H4 (cell line): ENCODE measurements around the gene PNISR. TPM values are rescaled to one million over a fixed set of nuclear protein-coding genes. Genes with fewer than 3 reads are reported as not detected.
"Not testable (repeated sequence)": the region's sequence is repeated elsewhere in the genome, so short reads cannot be mapped to it uniquely, and the experiment has no call there.

Experiments used
- DNase-seq: peaks from one replicate; pipeline ENCODE4 v3.0.0-alpha.2; 2015; ENCODE audit warnings: low spot score
- total RNA-seq: library from RNA; depleted of rRNA; stranded (reverse); fragments of >200 nt; shearing (Covaris generic); gene quantifications from 2 replicates; pipeline ENCODE4 v1.2.3, GENCODE V29; 2014; rRNA removed

Gene PNISR
- 22.4 and 22.9 TPM in 2 replicates for total RNA-seq

GRCh38 chr6:99424761-99425646 lies at the start of gene PNISR:
Gene PNISR (minus strand): TSS chr6:99425308. CDS start chr6:99414659, 10,649 bp downstream.
- peak; percentile 95 for DNase-seq

GRCh38 chr6:99473730-99474129 lies 48.6 kb upstream of the PNISR start:
- DNase-seq: no peak

GRCh38 chr6:99471638-99472037 lies 46.5 kb upstream of the PNISR start:
- DNase-seq: no peak

- peak; percentile 3 for DNase-seq
Measured at GRCh38 chr6:99467509-99468106, 42.5 kb upstream of the PNISR start.

- not testable (repeated sequence) for DNase-seq
Measured at GRCh38 chr6:99459133-99459532, 34.0 kb upstream of the PNISR start.

GRCh38 chr6:99458319-99458718 lies 33.2 kb upstream of the PNISR start:
- peak; percentile 16 for DNase-seq

GRCh38 chr6:99446076-99446475 lies 21.0 kb upstream of the PNISR start:
- DNase-seq: no peak

GRCh38 chr6:99434702-99435530 lies 9.8 kb upstream of the PNISR start:
- no peak for DNase-seq

- DNase-seq: no peak
Measured at GRCh38 chr6:99432877-99433276, 7.8 kb upstream of the PNISR start.

GRCh38 chr6:99431901-99432300 lies 6.8 kb upstream of the PNISR start:
- DNase-seq: no peak

GRCh38 chr6:99427988-99428387 lies 2.9 kb upstream of the PNISR start:
- DNase-seq: no peak

- DNase-seq: no peak
Measured at GRCh38 chr6:99426451-99426757, 1.3 kb upstream of the PNISR start.

GRCh38 chr6:99425647-99426450 lies 741 bp upstream of the PNISR start:
- peak; percentile 74 for DNase-seq

GRCh38 chr6:99424022-99424421 lies 1.1 kb downstream of the PNISR start:
- no peak for DNase-seq

- DNase-seq: no peak
Measured at GRCh38 chr6:99422912-99423311, 2.2 kb downstream of the PNISR start.

GRCh38 chr6:99416892-99417767 lies 8.0 kb downstream of the PNISR start:
- no peak for DNase-seq

GRCh38 chr6:99416226-99416625 lies 8.9 kb downstream of the PNISR start:
- no peak for DNase-seq

- DNase-seq: no peak
Measured at GRCh38 chr6:99415446-99415845, 9.7 kb downstream of the PNISR start.

- no peak for DNase-seq
Measured at GRCh38 chr6:99412065-99412464, 13.0 kb downstream of the PNISR start.

GRCh38 chr6:99409672-99410071 lies 15.4 kb downstream of the PNISR start:
- DNase-seq: no peak

GRCh38 chr6:99407076-99407475 lies 18.0 kb downstream of the PNISR start:
- no peak for DNase-seq
